A549 treated with Hydrocortisone at 1 μM for 4 hours (cell line): Measurements from ENCODE around the gene OR51A2. TPM values are rescaled to one million over a fixed set of nuclear protein-coding genes. Genes with fewer than 3 reads are reported as not detected.

ENCODE experiments used
- total RNA-seq: library from RNA; stranded (reverse); fragments of 200-300 nt; extraction: Qiagen RNA extraction; gene quantifications from 5 replicates; pipeline ENCODE4 v1.2.3, GENCODE V29; 2022

Gene OR51A2, protein sequence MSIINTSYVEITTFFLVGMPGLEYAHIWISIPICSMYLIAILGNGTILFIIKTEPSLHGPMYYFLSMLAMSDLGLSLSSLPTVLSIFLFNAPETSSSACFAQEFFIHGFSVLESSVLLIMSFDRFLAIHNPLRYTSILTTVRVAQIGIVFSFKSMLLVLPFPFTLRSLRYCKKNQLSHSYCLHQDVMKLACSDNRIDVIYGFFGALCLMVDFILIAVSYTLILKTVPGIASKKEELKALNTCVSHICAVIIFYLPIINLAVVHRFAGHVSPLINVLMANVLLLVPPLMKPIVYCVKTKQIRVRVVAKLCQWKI
- total RNA-seq: not detected in 5 replicates

DNA sequence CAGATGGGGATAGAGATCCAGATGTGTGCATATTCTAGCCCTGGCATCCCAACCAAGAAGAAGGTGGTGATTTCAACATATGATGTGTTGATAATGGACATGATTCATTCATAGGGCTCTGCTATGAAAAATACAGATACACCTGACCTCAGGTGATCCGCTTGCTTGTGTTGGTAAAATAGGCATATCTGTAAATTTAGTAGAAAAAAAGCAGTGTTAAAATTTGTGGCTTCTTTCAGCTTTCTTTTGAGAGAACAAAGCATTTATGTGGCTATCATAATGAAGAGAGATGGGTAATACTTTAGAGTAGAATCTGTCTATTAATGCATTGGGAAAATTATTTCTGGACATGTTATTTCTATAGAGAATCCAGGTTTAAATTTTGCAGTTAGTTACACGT, at the start of gene OR51A2:
Gene OR51A2, minus strand, starts transcription at position 101 of the 400 bp plus-strand sequence. Its CDS starts 0 bp downstream, at position 101.

DNA sequence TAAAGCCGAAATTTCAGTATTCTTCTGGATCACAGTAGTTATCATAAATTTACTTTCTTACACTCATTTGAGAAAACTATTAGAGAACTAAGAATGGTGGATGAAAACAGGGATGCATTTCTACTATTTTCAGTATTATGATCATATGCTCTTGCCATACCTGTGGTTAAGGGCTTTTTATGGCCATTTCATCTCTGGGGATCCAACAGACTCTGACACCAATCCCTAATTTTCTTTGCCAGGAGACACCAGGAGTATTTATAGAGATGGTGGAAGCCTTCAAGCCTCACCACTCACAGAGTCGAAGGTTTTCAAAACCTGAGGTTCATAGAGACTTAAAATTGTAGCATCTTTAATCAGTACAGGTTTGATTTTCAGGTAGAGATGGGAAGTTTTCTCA, 39.0 kb upstream of the OR51A2 start, which contains the start of gene OR51L1:
Gene OR51L1, plus strand, starts transcription at position 301 of the 400 bp plus-strand sequence. CDS start 4,132 bp downstream, outside the sequence.

DNA sequence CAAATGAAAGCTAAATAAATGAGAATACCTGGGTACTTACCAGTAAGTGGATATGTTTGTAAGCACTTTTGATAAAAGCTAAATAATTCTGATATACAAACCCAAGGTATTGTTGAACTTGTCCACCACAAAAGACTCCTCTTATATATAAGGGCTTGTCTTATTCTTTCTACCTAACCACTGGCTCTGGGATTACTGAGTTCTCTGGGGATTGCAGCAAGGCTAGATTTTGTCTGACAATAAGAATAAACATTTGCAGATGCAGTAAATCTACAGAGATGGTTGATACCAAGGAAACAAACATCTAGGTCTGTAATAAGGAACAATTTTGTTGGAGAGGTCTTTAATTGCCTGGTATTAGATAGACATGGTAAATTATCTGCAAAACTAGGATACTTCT, 8.0 kb downstream of the OR51A2 start, which contains the start of gene OR51A4:
Gene OR51A4, minus strand, starts transcription at position 101 of the 400 bp plus-strand sequence. CDS start 505 bp downstream, outside the sequence.

DNA sequence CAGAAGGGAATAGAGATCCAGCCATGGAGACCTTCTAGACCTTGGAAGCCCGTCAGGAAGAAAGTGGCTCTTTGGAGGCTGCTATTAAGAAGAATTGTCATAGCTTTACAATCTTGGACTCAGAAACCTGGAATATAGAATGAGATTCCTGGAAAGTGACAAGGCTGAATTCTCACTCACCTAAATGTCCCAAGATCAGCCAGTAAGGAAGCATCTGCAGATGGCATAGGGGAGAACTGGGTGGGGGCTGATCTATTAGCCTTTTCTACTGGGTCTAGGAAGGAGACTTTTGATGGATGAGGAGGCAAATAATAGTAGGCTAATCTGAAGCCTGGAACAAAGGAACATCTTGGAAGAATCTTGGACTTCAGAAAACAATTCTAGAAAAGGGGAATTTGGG, 31.3 kb downstream of the OR51A2 start, which contains the start of gene OR51G1:
Gene OR51G1, minus strand, starts transcription at position 101 of the 400 bp plus-strand sequence. Its CDS starts 0 bp downstream, at position 101.

DNA sequence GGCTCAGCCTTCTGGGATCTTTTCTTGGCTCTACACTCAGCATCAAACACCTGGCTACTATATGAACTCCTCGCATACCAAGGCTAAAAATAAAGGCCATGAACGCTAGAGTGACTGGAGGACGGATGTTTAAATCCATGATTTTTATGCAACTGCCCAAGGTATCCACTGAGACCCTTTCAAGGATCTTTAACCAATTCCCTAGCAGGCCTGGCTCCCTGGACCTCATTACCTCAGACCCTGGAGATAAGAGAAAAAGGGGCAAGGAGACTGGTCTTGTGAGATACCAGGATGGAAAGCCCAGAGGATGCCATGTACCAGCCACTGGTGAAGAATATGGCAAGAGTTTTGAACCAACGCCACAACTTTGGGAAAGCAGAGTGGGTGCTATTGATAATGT, 36.3 kb downstream of the OR51A2 start, which contains the start of gene OR51G2:
Gene OR51G2, minus strand, starts transcription at position 101 of the 400 bp plus-strand sequence. CDS start 3,687 bp downstream, outside the sequence.

Other genes starting within 250 kb of the OR51A2 start
- not detected in 5 replicates for gene OR51F1, start 185.8 kb downstream of the OR51A2 start, total RNA-seq
- gene OR52R1, start 151.3 kb downstream of the OR51A2 start, total RNA-seq: not detected in 5 replicates
- not detected in 5 replicates for gene OR51F2, start 134.4 kb downstream of the OR51A2 start, total RNA-seq
- gene OR51S1, start 106.5 kb downstream of the OR51A2 start, total RNA-seq: not detected in 5 replicates
- gene OR51T1, start 73.8 kb downstream of the OR51A2 start, total RNA-seq: not detected in 5 replicates
- gene OR51A7, start 51.9 kb downstream of the OR51A2 start, total RNA-seq: not detected in 5 replicates
- gene OR51G2, start 36.4 kb downstream of the OR51A2 start, total RNA-seq: not detected in 5 replicates
- gene OR51G1, start 31.4 kb downstream of the OR51A2 start, total RNA-seq: not detected in 5 replicates
- not detected in 5 replicates for gene OR51A4, start 8.1 kb downstream of the OR51A2 start, total RNA-seq
- not detected in 5 replicates for gene OR51L1, start 39.1 kb upstream of the OR51A2 start, total RNA-seq
- not detected in 5 replicates for gene OR52J3, start 90.8 kb upstream of the OR51A2 start, total RNA-seq
- gene OR52E2, start 103.9 kb upstream of the OR51A2 start, total RNA-seq: not detected in 5 replicates
- not detected in 5 replicates for gene OR52E1, start 113.9 kb upstream of the OR51A2 start, total RNA-seq
- gene OR52A5, start 182.6 kb upstream of the OR51A2 start, total RNA-seq: not detected in 5 replicates
- gene OR52A1, start 199.0 kb upstream of the OR51A2 start, total RNA-seq: not detected in 5 replicates
- not detected in 5 replicates for gene OR51V1, start 245.0 kb upstream of the OR51A2 start, total RNA-seq